HepG2 (cell line): Measurements from ENCODE around the gene CPNE4. TPM values are rescaled to one million over a fixed set of nuclear protein-coding genes. Genes with fewer than 3 reads are reported as not detected.

Experiments used
- ATAC-seq: fragments of 200-7000 bp; cut with Tn5 transposase; 3 replicates; pipeline ENCODE4 v1.9.1; 2020; ENCODE audit warnings: mild to moderate bottlenecking, moderate library complexity
- BruUV-seq: library from RNA; stranded (reverse); fragments of 400-500 nt; replicated peaks from 2 replicates; lab custom pipeline; 2021; lab: Mats Ljungman, UMichigan
- CTCF ChIA-PET: fragments of 300-600 bp; formaldehyde crosslinking; extraction: SDS; loops from one replicate; lab custom pipeline; 2021; ENCODE audit warnings: low total read pairs, inconsistent platforms, low intra/inter-chr PET ratio; lab: Yijun Ruan, JAX
- POLR2A ChIA-PET: fragments of 350-600 bp; sonication (Branson Sonifier 250); formaldehyde crosslinking; loops from one replicate; lab custom pipeline; 2020; ENCODE audit warnings: antibody characterized with exemption, inconsistent platforms; lab: Yijun Ruan, JAX
- DNase-seq: peaks from one replicate; pipeline ENCODE4 v3.0.0-alpha.2; 2015; ENCODE audit warnings: low spot score
- FAIRE-seq: peaks from 3 replicates; lab custom pipeline; 2011; peaks lifted over from hg19 to GRCh38; lab: Jason Lieb, UNC
- H2AFZ ChIP-seq: one replicate; pipeline ENCODE4 v1.6.1; 2011; ENCODE audit warnings: low read length, inconsistent platforms
- H3K27ac ChIP-seq: fragments of 300-600 bp; 3 replicates; pipeline ENCODE4 v1.8.0; 2011; ENCODE audit warnings: mixed run types, mild to moderate bottlenecking, mixed read lengths, low read length, inconsistent platforms; ENCODE audit not compliant: insufficient read depth; ENCODE audit errors: extremely low read length
- H3K27me3 ChIP-seq, 2 experiments: fragments of 200-600 bp in 1 of 2; 2 replicates in 1 of 2; 3 replicates in 1 of 2; pipeline versions ENCODE4 v1.6.0 to v1.8.0; 2011; ENCODE audit warnings: low read length in 2 of 2, mild to moderate bottlenecking in 2 of 2, moderate library complexity in 2 of 2, inconsistent platforms in 1 of 2; ENCODE audit not compliant: insufficient read depth in 2 of 2, control insufficient read depth in 1 of 2
- H3K36me3 ChIP-seq, 2 experiments: fragments of 200-600 bp in 1 of 2; replicated peaks in 1 of 2; 2 replicates in 1 of 2; 3 replicates in 1 of 2; pipeline versions ENCODE4 v1.5.1 to v1.8.0; 2011; ENCODE audit warnings: low read length in 2 of 2, inconsistent platforms in 1 of 2; ENCODE audit not compliant: insufficient read depth in 2 of 2, control insufficient read depth in 1 of 2
- H3K4me1 ChIP-seq: 2 replicates; pipeline ENCODE4 v1.5.1; 2012; ENCODE audit warnings: low read length, inconsistent platforms; ENCODE audit not compliant: insufficient read depth
- H3K4me2 ChIP-seq: 2 replicates; pipeline ENCODE4 v1.6.0; 2011; ENCODE audit warnings: low read depth, low read length, inconsistent platforms
- H3K4me3 ChIP-seq, 3 experiments: fragments of 200-600 bp in 1 of 3; sonication (generic), shearing (Covaris generic) in 1 of 3; replicated peaks in 1 of 3; 2 replicates each; pipeline ENCODE4 v1.5.1; 2011 to 2016; ENCODE audit warnings: low read length in 3 of 3, inconsistent platforms in 2 of 3, low read depth in 2 of 3, mild to moderate bottlenecking in 2 of 3, control low read depth in 1 of 3, mixed read lengths in 1 of 3; ENCODE audit not compliant: insufficient read depth in 1 of 3
- H3K79me2 ChIP-seq: one replicate; pipeline ENCODE4 v1.6.1; 2011; ENCODE audit warnings: low read length, inconsistent platforms; ENCODE audit not compliant: insufficient read depth
- H3K9ac ChIP-seq: 2 replicates; pipeline ENCODE4 v1.6.0; 2011; ENCODE audit warnings: mild to moderate bottlenecking, low read depth, low read length, inconsistent platforms; ENCODE audit not compliant: insufficient read depth
- H3K9me3 ChIP-seq: 2 replicates; pipeline ENCODE4 v1.5.1; 2012; ENCODE audit warnings: mild to moderate bottlenecking, low read length
- H4K20me1 ChIP-seq: 2 replicates; pipeline ENCODE4 v1.6.0; 2011; ENCODE audit warnings: inconsistent platforms, mild to moderate bottlenecking, low read length, moderate library complexity; ENCODE audit not compliant: insufficient read depth
- ATF6 ChIP-seq: sonication (generic); formaldehyde crosslinking; conservative IDR thresholded peaks from 2 replicates; pipeline ENCODE4 v1.4.0; 2020; ENCODE audit warnings: missing genetic modification reagents
- HMGXB3 ChIP-seq: sonication (generic); formaldehyde crosslinking; IDR thresholded peaks from 2 replicates; pipeline ENCODE4 v1.4.0; 2020; ENCODE audit warnings: missing genetic modification reagents, borderline replicate concordance
- RERE ChIP-seq: IDR thresholded peaks from 2 replicates; pipeline ENCODE4 v1.6.1; 2016; ENCODE audit warnings: low read depth, missing genetic modification reagents, missing compliant biosample characterization
- TAF1 ChIP-seq: sonication (generic); formaldehyde crosslinking; IDR thresholded peaks from 2 replicates; pipeline ENCODE4 v1.4.0; 2020; ENCODE audit warnings: missing genetic modification reagents
- TEAD3 ChIP-seq: optimal IDR thresholded peaks from 2 replicates; pipeline ENCODE3; 2016; ENCODE audit warnings: borderline replicate concordance
- THAP11 ChIP-seq: IDR thresholded peaks from 2 replicates; pipeline ENCODE4 v1.6.1; 2016; ENCODE audit warnings: missing biosample characterization, missing genetic modification reagents
- ZNF207 ChIP-seq: fragments of 450-650 bp; IDR thresholded peaks from 2 replicates; pipeline ENCODE4 v1.6.1; 2016; ENCODE audit warnings: antibody characterized with exemption, borderline replicate concordance
- ZNF292 ChIP-seq: sonication (generic); formaldehyde crosslinking; IDR thresholded peaks from 2 replicates; pipeline ENCODE4 v1.8.1; 2022; ENCODE audit warnings: mild to moderate bottlenecking, low read depth, missing genetic modification reagents, borderline replicate concordance
- ZNF563 ChIP-seq: sonication (generic); formaldehyde crosslinking; IDR thresholded peaks from 2 replicates; pipeline ENCODE4 v1.8.0; 2022; ENCODE audit warnings: mild to moderate bottlenecking, moderate library complexity, missing genetic modification reagents
- ZNF704 ChIP-seq: sonication (generic); formaldehyde crosslinking; IDR thresholded peaks from 2 replicates; pipeline ENCODE4 v1.8.1; 2023; ENCODE audit warnings: mild to moderate bottlenecking, inconsistent platforms, moderate library complexity, missing genetic modification reagents, borderline replicate concordance
- ZNF83 ChIP-seq: sonication (generic); formaldehyde crosslinking; IDR thresholded peaks from 2 replicates; pipeline ENCODE4 v1.4.0; 2020; ENCODE audit warnings: missing genetic modification reagents, mild to moderate bottlenecking, borderline replicate concordance
- WGBS: methylation state at CpG from one replicate; pipeline ENCODE4 v1.1.6; 2017; ENCODE audit warnings: low lambda C conversion rate; 5-methylcytosine and 5-hydroxymethylcytosine counted together
- in situ Hi-C: cut with HindIII; loops from 2 replicates; pipeline ENCODE4 v1.10.0; 2017; ENCODE audit warnings: low pct_unique_long_range_greater_than_20kb; ENCODE audit not compliant: extremely low pct_ligation_motif_present
- intact Hi-C: fragments of 100-400 bp; cut with micrococcal nuclease; formaldehyde crosslinking; loops from one replicate; pipeline ENCODE4 v1.10.0; 2022; ENCODE audit not compliant: unreplicated experiment
- polyA plus RNA-seq, 8 experiments: library from polyadenylated mRNA; depleted of rRNA in 3 of 8; stranded (reverse) in 7 of 8; unstranded in 1 of 8; fragments of >200 nt; fragmentation: Illumina TruSeq in 4 of 8; extraction: Trizol in 4 of 8; gene quantifications; 2 replicates each; pipeline versions ENCODE4 v1.2.1 to v1.2.3, GENCODE V29; 2011 to 2016; ENCODE audit warnings: low read depth in 4 of 8, missing spikeins in 1 of 8, mixed read lengths in 1 of 8; ENCODE audit not compliant: insufficient read depth in 1 of 8
- total RNA-seq, 5 experiments: library from RNA; depleted of rRNA; stranded (reverse); fragments of >200 nt; fragmentation: Illumina TruSeq; extraction: Trizol; gene quantifications; 2 replicates each; pipeline ENCODE4 v1.2.3, GENCODE V29; 2016; ENCODE audit warnings: low read depth in 1 of 5

The CPNE4 gene
- total and polyA plus RNA-seq, 2 of the 13 experiments (the other 11 are each of a cell fraction or from before 2014, with no cell fraction given): not detected

- H3K27me3 ChIP-seq: no peaks in the 10 kb centered on the region; a peak in 1 of 5 replicates
- H3K27ac ChIP-seq: no peak overlapping the region
- H2AFZ ChIP-seq: no peak overlapping the region
- CTCF ChIA-PET: no interaction called here
- H3K9ac ChIP-seq: no peak overlapping the region
- no peak overlapping the region for H3K4me2 ChIP-seq
- no peaks in the 10 kb centered on the region for H3K9me3 ChIP-seq
- ATAC-seq (no peak), FAIRE-seq (no peak), DNase-seq (no peak)
- no TSS peak for BruUV-seq
- H3K4me1 ChIP-seq: no peaks in the 10 kb centered on the region
- in situ Hi-C loops: no loop called here
- intact Hi-C loops: no loop called here
- no peak overlapping the region for H3K4me3 ChIP-seq
- H3K36me3 ChIP-seq: no peaks in the 10 kb centered on the region
- no peaks in the 10 kb centered on the region for H4K20me1 ChIP-seq
- POLR2A ChIA-PET: no interaction called here
- 0% methylated on average over 3 of the region's 3 CpGs for WGBS
- H3K79me2 ChIP-seq: no peaks in the 10 kb centered on the region
- TF ChIP-seq ZNF563 (CRISPR knock-in tag) (no peak), ZNF83 (CRISPR knock-in tag) (no peak), ATF6 (CRISPR knock-in tag) (no peak), RERE (CRISPR knock-in tag) (no peak), TAF1 (CRISPR knock-in tag) (no peak), ZNF292 (CRISPR knock-in tag) (no peak), HMGXB3 (no peak), ZNF207 (no peak), TEAD3 (no peak), ZNF704 (no peak), THAP11 (no peak)
Measured at GRCh38 chr3:131846296-131846924, 188.4 kb downstream of the CPNE4 start.
